Smooth muscle cell (in vitro differentiated cells): ENCODE measurements around the gene TSC2. TPM values are rescaled to one million over a fixed set of nuclear protein-coding genes. Genes with fewer than 3 reads are reported as not detected.
"Not testable (repeated sequence)": the region's sequence is repeated elsewhere in the genome, so short reads cannot be mapped to it uniquely, and the experiment has no call there.

Source experiments
- DNase-seq: peaks from one replicate; lab custom pipeline; 2025; ENCODE audit not compliant: unreplicated experiment; lab: John Stamatoyannopoulos, UW
- H2AFZ ChIP-seq: fragments of 200-600 bp; sonication (generic); 2 replicates; pipeline ENCODE4 v1.6.0; 2016; ENCODE audit warnings: antibody characterized with exemption, low read depth, mild to moderate bottlenecking
- H3F3A ChIP-seq: fragments of 200-600 bp; sonication (generic); 2 replicates; pipeline ENCODE4 v1.6.0; 2017; ENCODE audit warnings: antibody characterized with exemption, low read depth
- H3K27ac ChIP-seq: fragments of 200-600 bp; sonication (generic); 2 replicates; pipeline ENCODE4 v1.5.1; 2016; ENCODE audit warnings: low read depth, mild to moderate bottlenecking
- H3K27me3 ChIP-seq: fragments of 200-600 bp; sonication (generic); 2 replicates; pipeline ENCODE4 v1.6.1; 2016; ENCODE audit warnings: low read depth, mild to moderate bottlenecking
- H3K36me3 ChIP-seq: fragments of 200-600 bp; sonication (generic); 2 replicates; pipeline ENCODE4 v1.5.1; 2016; ENCODE audit warnings: low read depth
- H3K4me1 ChIP-seq: fragments of 200-600 bp; sonication (generic); 2 replicates; pipeline ENCODE4 v1.5.1; 2016; ENCODE audit warnings: low read depth
- H3K4me2 ChIP-seq: fragments of 200-600 bp; sonication (generic); 2 replicates; pipeline ENCODE4 v1.6.0; 2016; ENCODE audit warnings: mild to moderate bottlenecking
- H3K4me3 ChIP-seq: fragments of 200-600 bp; sonication (generic); 2 replicates; pipeline ENCODE4 v1.5.1; 2016; ENCODE audit warnings: mild to moderate bottlenecking
- H3K79me2 ChIP-seq: fragments of 200-600 bp; sonication (generic); 2 replicates; pipeline ENCODE4 v1.6.0; 2016; ENCODE audit warnings: low read depth, mild to moderate bottlenecking
- H3K9ac ChIP-seq: fragments of 200-600 bp; sonication (generic); 2 replicates; pipeline ENCODE4 v1.6.0; 2016; ENCODE audit warnings: low read depth
- H3K9me3 ChIP-seq: fragments of 200-600 bp; sonication (generic); replicated peaks from 2 replicates; pipeline ENCODE4 v1.5.1; 2016; ENCODE audit warnings: low read depth
- H4K20me1 ChIP-seq: fragments of 200-600 bp; sonication (generic); 2 replicates; pipeline ENCODE4 v1.6.0; 2016; ENCODE audit warnings: low read depth
- WGBS: methylation state at CpG from one replicate; pipeline ENCODE4 v1.1.7; 2016; ENCODE audit warnings: low lambda C conversion rate; 5-methylcytosine and 5-hydroxymethylcytosine counted together
- polyA plus RNA-seq: library from polyadenylated mRNA; unstranded; fragments of >200 nt; fragmentation: Nextera tagmentation; extraction: Ambion mirVana; gene quantifications from 2 replicates; pipeline ENCODE4 v1.2.1, GENCODE V29; 2016
- total RNA-seq: library from RNA; depleted of rRNA; stranded (reverse); fragments of >200 nt; gene quantifications from 2 replicates; pipeline ENCODE4 v1.2.3, GENCODE V29; 2014
- TF ChIP-seq, protein P1 (sequence below): fragments of 200-600 bp; sonication (generic); IDR thresholded peaks from 2 replicates; pipeline ENCODE4 v1.5.1; 2017; ENCODE audit warnings: borderline replicate concordance, mild to moderate bottlenecking, antibody characterized with exemption; ENCODE audit not compliant: insufficient read depth, poor library complexity, severe bottlenecking

TSC2 gene
- total and polyA plus RNA-seq, 2 experiments from 2014 or later = 64.5 to 74.7 TPM

DNA sequence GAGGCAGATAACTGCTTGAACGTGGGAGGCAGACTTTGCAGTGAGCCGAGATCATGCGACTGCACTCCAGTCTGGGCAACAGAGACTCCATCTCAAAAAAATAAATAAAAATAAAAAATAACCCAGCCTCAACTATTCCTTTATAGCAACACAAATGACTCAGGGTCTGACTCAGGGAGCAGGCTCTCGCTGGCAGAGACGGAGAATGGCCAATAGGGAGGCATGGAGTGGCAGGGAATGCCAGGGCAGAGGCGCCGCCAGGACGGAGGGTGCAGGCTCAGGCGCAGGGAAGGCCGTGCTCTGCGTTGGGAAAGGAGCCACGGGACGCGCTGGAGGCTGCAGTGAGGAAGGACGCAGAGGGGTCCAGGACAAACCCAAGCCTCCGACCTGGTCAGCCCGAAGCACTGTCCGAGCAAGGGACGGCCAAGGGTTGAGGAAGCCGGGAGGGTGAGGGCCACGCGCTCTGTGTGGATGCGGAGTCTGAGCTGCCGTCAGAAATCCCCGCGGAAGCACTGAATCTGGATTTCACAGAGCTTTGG is 47.6 kb downstream of the TSC2 start:
- Histone ChIP-seq H3K4me2 (no peak overlapping the region), H2AFZ (no peak overlapping the region), H3K27ac (no peak overlapping the region), H3F3A (peaks cover 11% of the 10 kb centered on the region), H3K4me3 (no peak overlapping the region), H3K36me3 (no peaks in the 10 kb centered on the region), H3K79me2 (no peaks in the 10 kb centered on the region), H3K4me1 (peaks cover 8% of the 10 kb centered on the region), H3K9me3 (no peaks in the 10 kb centered on the region), H4K20me1 (peaks cover 30% of the 10 kb centered on the region), H3K9ac (no peak overlapping the region), H3K27me3 (no peaks in the 10 kb centered on the region)
- WGBS = 91% methylated on average over 25 of the region's 26 CpGs
- TF ChIP-seq, protein P1, sequence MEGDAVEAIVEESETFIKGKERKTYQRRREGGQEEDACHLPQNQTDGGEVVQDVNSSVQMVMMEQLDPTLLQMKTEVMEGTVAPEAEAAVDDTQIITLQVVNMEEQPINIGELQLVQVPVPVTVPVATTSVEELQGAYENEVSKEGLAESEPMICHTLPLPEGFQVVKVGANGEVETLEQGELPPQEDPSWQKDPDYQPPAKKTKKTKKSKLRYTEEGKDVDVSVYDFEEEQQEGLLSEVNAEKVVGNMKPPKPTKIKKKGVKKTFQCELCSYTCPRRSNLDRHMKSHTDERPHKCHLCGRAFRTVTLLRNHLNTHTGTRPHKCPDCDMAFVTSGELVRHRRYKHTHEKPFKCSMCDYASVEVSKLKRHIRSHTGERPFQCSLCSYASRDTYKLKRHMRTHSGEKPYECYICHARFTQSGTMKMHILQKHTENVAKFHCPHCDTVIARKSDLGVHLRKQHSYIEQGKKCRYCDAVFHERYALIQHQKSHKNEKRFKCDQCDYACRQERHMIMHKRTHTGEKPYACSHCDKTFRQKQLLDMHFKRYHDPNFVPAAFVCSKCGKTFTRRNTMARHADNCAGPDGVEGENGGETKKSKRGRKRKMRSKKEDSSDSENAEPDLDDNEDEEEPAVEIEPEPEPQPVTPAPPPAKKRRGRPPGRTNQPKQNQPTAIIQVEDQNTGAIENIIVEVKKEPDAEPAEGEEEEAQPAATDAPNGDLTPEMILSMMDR = no peak
- DNase-seq = no peak

DNA sequence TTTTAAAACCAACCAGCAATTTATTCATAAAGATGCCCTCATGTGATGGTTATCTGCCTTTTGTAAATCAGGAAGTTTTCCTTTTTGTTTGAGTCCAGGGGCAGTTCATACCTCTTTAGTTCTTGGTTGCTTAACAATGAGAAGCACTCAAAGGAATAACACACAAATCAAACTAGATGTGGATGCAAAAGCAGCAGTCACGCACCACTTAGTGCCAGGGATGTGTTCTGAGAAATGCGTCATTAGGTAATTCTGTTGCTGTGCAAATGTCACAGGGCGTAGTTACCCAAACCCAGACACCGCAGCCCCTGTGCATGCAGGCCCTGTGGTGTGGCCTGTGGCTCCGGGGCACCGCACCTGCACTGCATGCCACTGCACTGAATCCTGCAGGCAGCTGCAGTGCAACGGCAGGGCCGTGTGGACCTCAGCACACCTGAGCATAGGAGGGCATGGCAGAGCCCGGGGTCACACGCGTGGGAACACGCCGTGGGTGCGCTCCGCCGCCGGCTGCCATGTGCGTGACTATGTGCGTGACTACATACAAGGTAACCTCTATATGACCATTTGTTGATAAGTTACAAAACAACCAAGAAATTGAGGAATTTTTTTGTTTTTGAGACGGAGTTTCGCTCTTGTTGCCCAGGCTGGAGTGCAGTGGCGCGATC is 48.3 kb downstream of the TSC2 start:
- DNase-seq = no peak
- H3K4me2 ChIP-seq = no peak overlapping the region
- H3K9me3 ChIP-seq = no peaks in the 10 kb centered on the region
- H3K4me3 ChIP-seq = no peak overlapping the region
- 98% methylated on average over 23 of the region's 23 CpGs for WGBS
- no peak overlapping the region for H3K27ac ChIP-seq
- H4K20me1 ChIP-seq = peaks cover 24% of the 10 kb centered on the region
- no peak overlapping the region for H2AFZ ChIP-seq
- TF ChIP-seq, protein P1 = no peak
- H3F3A ChIP-seq = peaks cover 6% of the 10 kb centered on the region
- peaks cover 8% of the 10 kb centered on the region for H3K4me1 ChIP-seq
- no peaks in the 10 kb centered on the region for H3K79me2 ChIP-seq
- H3K27me3 ChIP-seq = no peaks in the 10 kb centered on the region
- no peak overlapping the region for H3K9ac ChIP-seq
- H3K36me3 ChIP-seq = no peaks in the 10 kb centered on the region

DNA sequence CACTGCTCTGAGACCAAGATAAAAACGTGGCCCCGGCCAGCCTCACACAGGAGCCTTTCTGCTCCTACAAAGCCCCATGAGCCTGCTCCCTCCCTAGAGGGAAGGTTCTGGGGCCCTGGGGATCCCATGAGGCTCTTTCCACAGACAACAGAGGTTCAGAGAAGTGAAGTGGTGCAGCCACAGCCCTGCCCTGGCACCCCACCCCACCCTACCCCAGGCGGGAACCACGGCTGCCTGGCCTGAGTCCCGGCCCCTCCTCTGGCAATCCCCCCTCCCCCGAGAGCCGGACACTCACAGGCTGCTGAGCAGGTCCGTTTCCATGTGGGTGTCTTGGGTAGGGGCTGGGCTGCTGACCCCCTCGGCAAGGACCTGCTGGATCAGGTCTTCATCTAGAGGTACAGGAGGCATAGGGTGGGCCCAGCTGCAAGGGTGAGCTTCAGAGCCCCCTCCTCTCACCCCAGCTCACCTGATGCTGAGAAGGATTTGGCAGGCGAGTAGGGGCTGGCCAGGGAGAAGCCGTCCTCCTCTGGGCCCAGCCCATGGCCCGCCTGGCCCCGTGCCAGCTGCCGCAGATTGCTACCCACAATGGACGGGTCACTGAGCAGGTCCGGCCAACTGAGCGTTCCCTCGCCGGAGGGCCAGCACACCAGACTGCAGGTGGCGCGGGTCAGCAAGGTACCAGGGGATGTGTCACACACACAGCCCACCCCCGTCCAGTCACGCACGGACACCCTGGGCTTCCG is 49.2 kb downstream of the TSC2 start:
- no peak overlapping the region for H3K9ac ChIP-seq
- H3K9me3 ChIP-seq = no peaks in the 10 kb centered on the region
- DNase-seq = no peak
- peaks cover 2% of the 10 kb centered on the region for H3K4me1 ChIP-seq
- TF ChIP-seq, protein P1 = no peak
- H3K27me3 ChIP-seq = no peaks in the 10 kb centered on the region
- H3K79me2 ChIP-seq = no peaks in the 10 kb centered on the region
- no peak overlapping the region for H3K4me3 ChIP-seq
- H3K4me2 ChIP-seq = no peak overlapping the region
- no peak overlapping the region for H3K27ac ChIP-seq
- peaks cover 18% of the 10 kb centered on the region for H4K20me1 ChIP-seq
- H3K36me3 ChIP-seq = no peaks in the 10 kb centered on the region
- WGBS = 94% methylated on average over 15 of the region's 25 CpGs
- no peak overlapping the region for H2AFZ ChIP-seq
- peaks cover 6% of the 10 kb centered on the region for H3F3A ChIP-seq

DNA sequence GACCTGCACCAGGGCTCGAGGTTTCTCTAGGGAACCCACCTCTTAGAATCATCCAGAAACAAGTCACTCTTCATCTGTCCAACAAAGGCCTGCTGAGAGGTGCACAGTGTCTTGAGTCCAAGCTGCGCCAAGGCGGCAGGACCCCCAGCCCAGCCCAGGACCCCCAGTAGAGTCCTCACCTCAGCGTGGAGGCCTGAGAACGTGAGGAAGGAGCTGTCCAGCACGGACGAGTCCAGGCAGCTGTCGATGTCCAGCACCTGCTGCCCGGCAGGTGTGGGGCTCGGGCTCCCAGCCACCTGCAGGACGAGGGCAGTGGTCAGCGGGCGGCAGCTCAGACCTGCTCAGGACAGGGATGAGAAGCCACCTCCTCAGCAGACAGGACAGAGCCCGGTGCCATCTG is 49.9 kb downstream of the TSC2 start:
- DNase-seq, H3K4me2 ChIP-seq, H3K9ac ChIP-seq, H3K27ac ChIP-seq, H3K27me3 ChIP-seq, H3K36me3 ChIP-seq, H3K4me3 ChIP-seq, H2AFZ ChIP-seq, H3K9me3 ChIP-seq, H3K79me2 ChIP-seq, H3K4me1 ChIP-seq, H3F3A ChIP-seq: not testable (repeated sequence)
- peaks cover 15% of the 10 kb centered on the region for H4K20me1 ChIP-seq
- 94% methylated on average over 14 of the region's 14 CpGs for WGBS

DNA sequence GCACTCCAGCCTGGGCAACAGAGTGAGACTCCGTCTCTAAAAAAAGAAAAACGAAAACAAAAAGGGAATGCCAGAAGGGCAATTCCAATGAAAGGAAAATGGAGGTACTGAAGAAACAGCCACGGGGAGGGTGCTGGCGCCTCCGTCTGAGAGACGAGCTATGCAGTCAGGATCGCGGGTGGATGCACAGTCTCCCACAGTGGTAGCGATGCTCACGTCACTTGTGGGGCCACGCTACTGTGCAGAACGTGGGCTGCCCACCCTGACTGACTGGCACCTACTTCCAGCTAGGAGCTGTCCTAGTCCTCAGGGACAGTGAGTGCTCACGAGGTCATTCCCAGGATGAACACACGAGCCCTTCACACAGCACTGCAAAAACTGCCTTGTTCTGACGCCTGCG is 53.8 kb downstream of the TSC2 start:
- not testable (repeated sequence) for H3K4me1 ChIP-seq, H3K27me3 ChIP-seq, H3F3A ChIP-seq, H4K20me1 ChIP-seq, H3K4me2 ChIP-seq, H2AFZ ChIP-seq, H3K27ac ChIP-seq, DNase-seq, H3K9me3 ChIP-seq, H3K9ac ChIP-seq, H3K79me2 ChIP-seq, H3K4me3 ChIP-seq, H3K36me3 ChIP-seq
- 96% methylated on average over 12 of the region's 16 CpGs for WGBS
